Smooth muscle cell (in vitro differentiated cells): ENCODE data around the gene GON7. TPM values are rescaled to one million over a fixed set of nuclear protein-coding genes. Genes with fewer than 3 reads are reported as not detected.
"Not testable (repeated sequence)": the region's sequence is repeated elsewhere in the genome, so short reads cannot be mapped to it uniquely, and the experiment has no call there.

Experiments
- DNase-seq: peaks from one replicate; lab custom pipeline; 2025; ENCODE audit not compliant: unreplicated experiment; lab: John Stamatoyannopoulos, UW
- H2AFZ ChIP-seq: fragments of 200-600 bp; sonication (generic); 2 replicates; pipeline ENCODE4 v1.6.0; 2016; ENCODE audit warnings: antibody characterized with exemption, low read depth, mild to moderate bottlenecking
- H3F3A ChIP-seq: fragments of 200-600 bp; sonication (generic); 2 replicates; pipeline ENCODE4 v1.6.0; 2017; ENCODE audit warnings: antibody characterized with exemption, low read depth
- H3K27ac ChIP-seq: fragments of 200-600 bp; sonication (generic); 2 replicates; pipeline ENCODE4 v1.5.1; 2016; ENCODE audit warnings: low read depth, mild to moderate bottlenecking
- H3K27me3 ChIP-seq: fragments of 200-600 bp; sonication (generic); 2 replicates; pipeline ENCODE4 v1.6.1; 2016; ENCODE audit warnings: low read depth, mild to moderate bottlenecking
- H3K36me3 ChIP-seq: fragments of 200-600 bp; sonication (generic); 2 replicates; pipeline ENCODE4 v1.5.1; 2016; ENCODE audit warnings: low read depth
- H3K4me1 ChIP-seq: fragments of 200-600 bp; sonication (generic); 2 replicates; pipeline ENCODE4 v1.5.1; 2016; ENCODE audit warnings: low read depth
- H3K4me2 ChIP-seq: fragments of 200-600 bp; sonication (generic); 2 replicates; pipeline ENCODE4 v1.6.0; 2016; ENCODE audit warnings: mild to moderate bottlenecking
- H3K4me3 ChIP-seq: fragments of 200-600 bp; sonication (generic); 2 replicates; pipeline ENCODE4 v1.5.1; 2016; ENCODE audit warnings: mild to moderate bottlenecking
- H3K79me2 ChIP-seq: fragments of 200-600 bp; sonication (generic); 2 replicates; pipeline ENCODE4 v1.6.0; 2016; ENCODE audit warnings: low read depth, mild to moderate bottlenecking
- H3K9ac ChIP-seq: fragments of 200-600 bp; sonication (generic); 2 replicates; pipeline ENCODE4 v1.6.0; 2016; ENCODE audit warnings: low read depth
- H3K9me3 ChIP-seq: fragments of 200-600 bp; sonication (generic); replicated peaks from 2 replicates; pipeline ENCODE4 v1.5.1; 2016; ENCODE audit warnings: low read depth
- H4K20me1 ChIP-seq: fragments of 200-600 bp; sonication (generic); 2 replicates; pipeline ENCODE4 v1.6.0; 2016; ENCODE audit warnings: low read depth
- CTCF ChIP-seq: fragments of 200-600 bp; sonication (generic); IDR thresholded peaks from 2 replicates; pipeline ENCODE4 v1.5.1; 2017; ENCODE audit warnings: borderline replicate concordance, mild to moderate bottlenecking, antibody characterized with exemption; ENCODE audit not compliant: insufficient read depth, poor library complexity, severe bottlenecking
- WGBS: methylation state at CpG from one replicate; pipeline ENCODE4 v1.1.7; 2016; ENCODE audit warnings: low lambda C conversion rate; 5-methylcytosine and 5-hydroxymethylcytosine counted together
- polyA plus RNA-seq: library from polyadenylated mRNA; unstranded; fragments of >200 nt; fragmentation: Nextera tagmentation; extraction: Ambion mirVana; gene quantifications from 2 replicates; pipeline ENCODE4 v1.2.1, GENCODE V29; 2016
- total RNA-seq: library from RNA; depleted of rRNA; stranded (reverse); fragments of >200 nt; gene quantifications from 2 replicates; pipeline ENCODE4 v1.2.3, GENCODE V29; 2014

Gene GON7
- total and polyA plus RNA-seq, 2 experiments from 2014 or later, result 8.6 to 10.9 TPM

GRCh38 chr14:93175492-93175891 is 31.4 kb downstream of the GON7 start:
- H2AFZ ChIP-seq, result no peak overlapping the region
- DNase-seq, result no peak
- no peaks in the 10 kb centered on the region for H3K79me2 ChIP-seq
- H3K36me3 ChIP-seq, result no peaks in the 10 kb centered on the region
- 92% methylated on average over 6 of the region's 6 CpGs for WGBS
- no peaks in the 10 kb centered on the region for H3K27me3 ChIP-seq
- no peaks in the 10 kb centered on the region for H3F3A ChIP-seq
- no peak overlapping the region for H3K4me3 ChIP-seq
- H4K20me1 ChIP-seq, result no peaks in the 10 kb centered on the region
- no peak overlapping the region for H3K27ac ChIP-seq
- H3K9ac ChIP-seq, result no peak overlapping the region
- no peak for TF ChIP-seq CTCF
- no peaks in the 10 kb centered on the region for H3K4me1 ChIP-seq
- H3K4me2 ChIP-seq, result no peak overlapping the region
- H3K9me3 ChIP-seq, result no peaks in the 10 kb centered on the region

DNA sequence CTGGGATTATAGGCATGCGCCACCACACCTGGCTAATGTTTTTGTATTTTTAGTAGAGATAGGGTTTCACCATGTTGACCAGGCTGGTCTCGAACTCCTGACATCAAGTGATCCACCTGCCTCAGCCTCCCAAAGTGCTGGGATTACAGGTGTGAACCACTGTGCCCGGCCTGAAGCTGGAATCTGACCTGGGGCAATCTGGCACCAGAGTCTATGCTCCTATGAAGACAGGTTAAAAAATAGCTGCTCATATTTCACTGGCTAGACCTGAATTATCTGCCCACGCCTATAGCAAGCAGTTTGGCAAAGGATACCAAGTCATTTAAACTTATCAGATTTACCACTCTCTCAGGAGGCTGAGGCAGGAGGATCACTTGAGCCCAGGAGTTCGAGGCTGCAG is 32.1 kb downstream of the GON7 start:
- not testable (repeated sequence) for H3F3A ChIP-seq, H3K27me3 ChIP-seq, H3K9ac ChIP-seq, H2AFZ ChIP-seq, H3K4me1 ChIP-seq, H3K79me2 ChIP-seq, H3K9me3 ChIP-seq, H3K4me2 ChIP-seq, H4K20me1 ChIP-seq, H3K4me3 ChIP-seq, H3K36me3 ChIP-seq, DNase-seq, H3K27ac ChIP-seq
- WGBS, result 88% methylated on average over 5 of the region's 5 CpGs

DNA sequence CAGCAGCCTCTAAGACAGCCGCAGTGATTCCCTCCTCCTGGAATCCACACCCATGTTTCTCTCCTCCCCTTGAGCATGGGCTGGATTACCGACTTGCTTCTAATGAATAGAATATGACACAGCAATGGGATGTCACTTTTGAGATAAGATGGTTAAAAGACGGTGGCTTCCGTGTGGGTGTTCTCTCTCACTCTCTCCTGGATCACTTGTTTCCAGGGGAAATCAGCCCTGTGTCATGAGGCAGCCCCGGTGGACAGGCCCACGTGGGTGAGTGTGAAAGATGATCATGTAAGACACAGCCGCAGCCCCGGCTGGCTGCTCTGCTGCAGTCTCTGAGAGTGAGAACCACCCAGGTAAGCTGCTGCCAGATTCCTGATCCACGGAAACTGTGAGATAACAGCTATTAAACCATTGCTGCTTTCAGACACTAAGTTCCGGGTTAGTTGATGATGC is 32.9 kb downstream of the GON7 start:
- no peak overlapping the region for H3K9ac ChIP-seq
- H3K4me2 ChIP-seq, result no peak overlapping the region
- no peaks in the 10 kb centered on the region for H4K20me1 ChIP-seq
- H3K4me1 ChIP-seq, result no peaks in the 10 kb centered on the region
- H3K4me3 ChIP-seq, result no peak overlapping the region
- DNase-seq, result no peak
- no peaks in the 10 kb centered on the region for H3F3A ChIP-seq
- no peaks in the 10 kb centered on the region for H3K27me3 ChIP-seq
- no peaks in the 10 kb centered on the region for H3K79me2 ChIP-seq
- 54% methylated on average over 10 of the region's 10 CpGs for WGBS
- no peak overlapping the region for H3K27ac ChIP-seq
- no peaks in the 10 kb centered on the region for H3K9me3 ChIP-seq
- no peaks in the 10 kb centered on the region for H3K36me3 ChIP-seq
- TF ChIP-seq CTCF, result no peak
- H2AFZ ChIP-seq, result no peak overlapping the region

DNA sequence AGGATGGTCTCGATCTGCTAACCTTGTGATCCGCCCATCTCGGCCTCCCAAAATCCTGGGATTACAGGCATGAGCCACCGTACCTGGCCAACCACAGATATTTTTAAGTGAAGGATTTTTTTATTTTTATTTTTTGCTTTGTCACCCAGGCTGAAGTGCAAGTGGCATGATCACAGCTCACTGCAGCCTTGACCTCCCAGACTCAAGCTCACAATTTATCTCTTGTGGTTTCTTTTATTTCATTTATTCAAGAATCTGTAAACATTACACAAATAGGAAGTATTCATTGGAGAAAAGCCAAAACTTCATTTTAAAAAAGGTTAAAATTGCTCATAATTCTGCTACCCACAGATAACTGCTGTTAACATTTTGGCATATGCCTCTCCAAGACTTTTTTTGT is 35.5 kb downstream of the GON7 start:
- no peak for DNase-seq
- 90% methylated on average over 4 of the region's 4 CpGs for WGBS

DNA sequence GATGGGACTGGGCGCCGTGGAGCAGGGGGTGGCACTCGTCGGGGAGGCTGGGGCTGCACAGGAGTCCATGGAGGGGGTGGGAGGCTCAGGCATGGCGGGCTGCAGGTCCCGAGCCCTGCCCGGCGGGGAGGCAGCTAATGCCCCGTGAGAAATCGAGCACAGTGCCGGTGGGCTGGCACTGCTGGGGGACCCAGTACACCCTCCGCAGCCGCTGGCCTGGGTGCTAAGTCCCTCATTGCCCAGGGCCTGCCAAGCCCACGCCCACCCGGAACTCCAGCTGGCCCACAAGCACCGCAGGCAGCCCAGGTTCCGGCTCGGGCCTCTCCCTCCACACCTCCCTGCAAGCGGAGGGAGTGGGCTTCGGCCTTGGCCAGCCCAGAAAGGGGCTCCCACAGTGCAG is 36.7 kb downstream of the GON7 start:
- H3K79me2 ChIP-seq, H3K27ac ChIP-seq, H3K9me3 ChIP-seq, H3K27me3 ChIP-seq, H3K36me3 ChIP-seq, H3K4me2 ChIP-seq, H4K20me1 ChIP-seq, DNase-seq, H3K4me3 ChIP-seq, H3K4me1 ChIP-seq, H2AFZ ChIP-seq, H3K9ac ChIP-seq, H3F3A ChIP-seq: not testable (repeated sequence)
- 94% methylated on average over 11 of the region's 20 CpGs for WGBS

More for the DNA sequence above, 35.5 kb downstream of the GON7 start:
- Histone ChIP-seq H2AFZ (no peak overlapping the region), H3K36me3 (no peaks in the 10 kb centered on the region), H3K4me2 (no peak overlapping the region), H3K79me2 (no peaks in the 10 kb centered on the region), H3K4me3 (no peak overlapping the region), H3K9me3 (no peaks in the 10 kb centered on the region), H3K4me1 (no peaks in the 10 kb centered on the region), H4K20me1 (no peaks in the 10 kb centered on the region), H3K27me3 (no peaks in the 10 kb centered on the region), H3K9ac (no peak overlapping the region), H3F3A (no peaks in the 10 kb centered on the region), H3K27ac (no peak overlapping the region)
- no peak for TF ChIP-seq CTCF

- H3K4me3 ChIP-seq, H3K9ac ChIP-seq, H3K4me1 ChIP-seq, H3K27me3 ChIP-seq, H3F3A ChIP-seq, H3K9me3 ChIP-seq, H2AFZ ChIP-seq, H3K79me2 ChIP-seq, DNase-seq, H3K4me2 ChIP-seq, H3K27ac ChIP-seq, H3K36me3 ChIP-seq, H4K20me1 ChIP-seq: not testable (repeated sequence)
- whole genome bisulfite sequencing, result 91% methylated on average over 6 of the region's 6 CpGs
Observed at GRCh38 chr14:93169619-93170018, 37.2 kb downstream of the GON7 start.
